Activated naive CD8-positive, alpha-beta T cell treated with anti-CD3 and anti-CD28 coated beads for 36 hours (primary cell): ENCODE results near the gene SLC6A16. TPM values are rescaled to one million over a fixed set of nuclear protein-coding genes. Genes with fewer than 3 reads are reported as not detected.
"Not testable (repeated sequence)": the region's sequence is repeated elsewhere in the genome, so short reads cannot be mapped to it uniquely, and the experiment has no call there.

Experiments
- DNase-seq: peaks from one replicate; pipeline ENCODE4 v3.0.0; 2021
- H3K27ac Mint-ChIP-seq: one replicate; pipeline ENCODE4 v1.8.0; 2022; ENCODE audit warnings: mild to moderate bottlenecking, moderate library complexity, mixed read lengths
- H3K27me3 Mint-ChIP-seq: one replicate; pipeline ENCODE4 v1.8.0; 2022; ENCODE audit warnings: mild to moderate bottlenecking, mixed read lengths
- H3K36me3 Mint-ChIP-seq: one replicate; pipeline ENCODE4 v1.8.0; 2021; ENCODE audit warnings: mild to moderate bottlenecking, mixed read lengths
- H3K4me1 Mint-ChIP-seq: one replicate; pipeline ENCODE4 v1.8.0; 2021; ENCODE audit warnings: mixed read lengths
- H3K4me3 Mint-ChIP-seq: one replicate; pipeline ENCODE4 v1.8.0; 2022; ENCODE audit warnings: mild to moderate bottlenecking, moderate library complexity, mixed read lengths
- H3K9me3 Mint-ChIP-seq: one replicate; pipeline ENCODE4 v1.8.0; 2022; ENCODE audit warnings: mixed read lengths
- total RNA-seq, 2 experiments: library from RNA; stranded (reverse); gene quantifications; one replicate each; pipeline ENCODE4 v1.2.3, GENCODE V29; 2021

Gene SLC6A16
- 1 to 10 TPM in 1 of 2 experiments, under 1 TPM in 1; 0.86 to 1.4 TPM for total RNA-seq

DNA sequence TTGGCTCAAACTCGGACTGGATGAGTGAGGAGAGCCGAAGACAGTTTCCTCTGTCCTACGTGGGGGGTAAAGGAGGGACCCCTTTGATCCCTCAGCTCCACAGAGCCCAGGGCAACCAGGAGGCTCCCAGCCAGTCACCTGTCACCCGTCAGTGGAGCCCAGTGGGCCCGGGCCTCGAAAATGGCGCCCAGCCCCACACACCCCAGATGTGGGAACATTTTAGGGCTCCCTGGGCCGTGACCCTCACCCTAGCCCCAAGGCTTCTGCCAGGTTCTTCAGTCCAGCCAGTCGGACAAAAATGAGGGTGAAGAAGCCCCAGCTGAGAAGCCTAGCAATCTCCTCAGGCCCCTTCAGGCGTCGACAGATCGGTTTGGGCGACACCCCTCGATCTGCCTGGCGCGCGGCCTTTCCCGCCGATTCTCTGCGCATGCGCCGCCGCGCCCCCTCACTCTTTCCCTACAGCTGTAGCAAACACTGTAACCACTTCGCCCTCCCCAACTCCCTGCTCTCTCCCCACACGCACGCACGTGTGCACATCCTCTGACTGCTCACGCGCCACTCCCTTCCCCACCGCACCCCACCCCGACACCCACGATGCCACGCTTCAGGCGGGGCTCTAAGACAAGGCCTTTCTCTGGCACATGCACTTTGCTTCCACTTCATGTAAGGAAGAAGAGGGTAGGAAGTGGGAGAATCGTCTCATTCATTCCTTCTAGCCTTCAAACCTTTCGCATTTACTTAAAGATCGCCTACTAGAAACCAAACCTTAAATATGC lies at the start of gene SLC6A16:
SLC6A16 (minus strand) TSS at position 391 of the 776 bp plus-strand sequence. CDS start 13,844 bp downstream, outside the sequence.
- peaks cover 22% of the 10 kb centered on the region for H3K36me3 Mint-ChIP-seq
- H3K9me3 Mint-ChIP-seq = peaks cover 6% of the 10 kb centered on the region
- no peak within 1 kb of the TSS for H3K27ac Mint-ChIP-seq
- H3K4me3 Mint-ChIP-seq = no peak within 1 kb of the TSS
- peaks cover 22% of the 10 kb centered on the region for H3K4me1 Mint-ChIP-seq
- H3K27me3 Mint-ChIP-seq = no peaks in the 10 kb centered on the region
- no peak for DNase-seq

DNA sequence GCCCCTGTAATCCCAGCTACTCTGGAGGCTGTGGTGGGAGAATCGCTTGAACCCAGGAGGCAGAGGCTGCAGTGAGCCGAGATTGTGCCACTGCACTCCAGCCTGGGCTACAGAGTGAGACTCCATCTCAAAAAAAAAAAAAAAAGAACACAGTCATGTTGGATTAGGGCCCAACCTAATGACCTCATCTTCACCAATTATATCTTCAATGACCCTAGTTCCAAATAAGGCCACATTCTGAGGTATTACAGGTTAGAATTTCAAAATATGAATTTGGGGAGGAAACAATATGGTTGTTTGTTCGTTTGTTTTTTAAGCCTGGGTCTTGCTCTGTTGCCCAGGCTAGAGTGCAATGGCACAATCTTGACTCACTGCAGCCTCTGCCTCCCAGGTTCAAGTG lies 48.2 kb upstream of the SLC6A16 start:
- H3K4me3 Mint-ChIP-seq, H3K9me3 Mint-ChIP-seq, H3K27me3 Mint-ChIP-seq, H3K4me1 Mint-ChIP-seq, DNase-seq, H3K36me3 Mint-ChIP-seq, H3K27ac Mint-ChIP-seq: not testable (repeated sequence)

DNA sequence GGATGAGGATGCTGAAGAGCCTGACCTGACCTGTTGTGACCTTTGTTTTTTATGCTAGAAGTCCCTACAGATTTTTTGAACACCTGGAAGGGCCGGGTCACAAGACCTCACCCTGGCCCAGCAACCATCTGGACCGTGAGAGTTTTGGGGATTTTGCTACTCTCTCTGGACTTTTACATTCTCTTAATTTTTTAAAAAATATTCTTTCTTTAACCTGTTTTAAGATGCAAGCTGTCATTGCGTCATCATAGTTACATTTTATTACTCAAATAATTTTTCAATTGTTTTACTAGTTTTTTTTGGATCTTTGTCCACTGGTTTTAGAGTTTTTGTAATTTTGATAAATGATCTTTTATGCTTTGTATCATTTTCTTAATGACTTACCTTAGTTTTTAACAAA lies 46.2 kb upstream of the SLC6A16 start:
- DNase-seq = no peak
- Mint-ChIP-seq H3K27me3 (peaks cover 8% of the 10 kb centered on the region), H3K36me3 (peaks cover 3% of the 10 kb centered on the region), H3K4me1 (no peaks in the 10 kb centered on the region), H3K9me3 (no peaks in the 10 kb centered on the region), H3K4me3 (no peak overlapping the region), H3K27ac (no peak overlapping the region)

DNA sequence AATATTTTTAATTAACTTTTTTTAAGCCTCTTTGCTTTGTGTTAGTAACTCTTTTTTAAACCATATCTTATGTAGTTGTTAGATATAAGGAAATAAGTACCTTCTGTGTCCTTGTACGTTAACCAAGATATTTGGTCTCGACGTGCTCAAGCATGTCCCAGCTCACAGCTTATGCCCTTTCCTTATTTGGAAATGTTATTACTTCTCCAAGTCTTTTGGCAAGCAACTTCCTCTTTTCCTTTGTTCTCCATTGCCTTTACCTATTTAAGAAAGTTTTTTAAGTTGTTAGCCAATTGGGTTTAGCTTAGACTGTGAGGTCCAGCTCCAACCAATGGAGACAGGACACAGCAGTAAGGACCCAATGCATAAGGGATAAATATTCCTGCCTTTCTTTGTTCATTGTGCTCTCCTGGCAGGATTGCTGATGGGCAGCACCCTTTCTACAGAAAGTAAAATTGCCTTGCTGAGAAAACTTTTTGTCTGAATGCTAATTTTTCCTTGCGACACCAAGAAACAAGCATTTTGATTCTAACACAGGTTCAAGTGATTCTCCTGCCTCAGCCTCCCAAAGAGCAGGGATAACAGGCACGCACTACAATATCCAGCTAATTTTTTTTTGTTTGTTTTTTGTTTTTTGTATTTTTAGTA lies 43.8 kb upstream of the SLC6A16 start:
- peaks cover 7% of the 10 kb centered on the region for H3K27me3 Mint-ChIP-seq
- H3K36me3 Mint-ChIP-seq = peaks cover 3% of the 10 kb centered on the region
- no peak overlapping the region for H3K27ac Mint-ChIP-seq
- H3K4me3 Mint-ChIP-seq = no peak overlapping the region
- peaks cover 2% of the 10 kb centered on the region for H3K4me1 Mint-ChIP-seq
- no peaks in the 10 kb centered on the region for H3K9me3 Mint-ChIP-seq
- no peak for DNase-seq

DNA sequence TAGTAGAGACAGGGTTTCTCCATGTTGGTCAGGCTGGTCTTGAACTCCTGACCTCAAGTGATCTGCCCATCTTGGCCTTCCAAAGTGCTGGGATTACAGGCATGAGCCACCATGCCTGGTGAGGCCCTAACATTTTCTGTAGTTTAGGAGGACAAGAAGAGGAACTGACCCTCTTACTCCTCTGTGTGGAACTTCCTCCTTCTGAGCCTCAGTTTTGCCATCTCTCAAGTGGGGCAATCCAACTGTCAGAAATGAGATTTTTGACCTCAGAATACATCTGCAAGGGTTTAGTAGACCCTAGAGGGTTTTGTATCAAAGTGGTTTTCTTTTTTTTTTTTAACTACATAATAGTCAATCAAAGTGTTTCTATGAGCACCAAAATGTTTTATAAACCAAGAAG lies 41.1 kb upstream of the SLC6A16 start:
- H3K4me1 Mint-ChIP-seq = peaks cover 5% of the 10 kb centered on the region
- no peak for DNase-seq
- H3K36me3 Mint-ChIP-seq = peaks cover 3% of the 10 kb centered on the region
- no peak overlapping the region for H3K4me3 Mint-ChIP-seq
- peaks cover 7% of the 10 kb centered on the region for H3K27me3 Mint-ChIP-seq
- H3K9me3 Mint-ChIP-seq = no peaks in the 10 kb centered on the region
- no peak overlapping the region for H3K27ac Mint-ChIP-seq

DNA sequence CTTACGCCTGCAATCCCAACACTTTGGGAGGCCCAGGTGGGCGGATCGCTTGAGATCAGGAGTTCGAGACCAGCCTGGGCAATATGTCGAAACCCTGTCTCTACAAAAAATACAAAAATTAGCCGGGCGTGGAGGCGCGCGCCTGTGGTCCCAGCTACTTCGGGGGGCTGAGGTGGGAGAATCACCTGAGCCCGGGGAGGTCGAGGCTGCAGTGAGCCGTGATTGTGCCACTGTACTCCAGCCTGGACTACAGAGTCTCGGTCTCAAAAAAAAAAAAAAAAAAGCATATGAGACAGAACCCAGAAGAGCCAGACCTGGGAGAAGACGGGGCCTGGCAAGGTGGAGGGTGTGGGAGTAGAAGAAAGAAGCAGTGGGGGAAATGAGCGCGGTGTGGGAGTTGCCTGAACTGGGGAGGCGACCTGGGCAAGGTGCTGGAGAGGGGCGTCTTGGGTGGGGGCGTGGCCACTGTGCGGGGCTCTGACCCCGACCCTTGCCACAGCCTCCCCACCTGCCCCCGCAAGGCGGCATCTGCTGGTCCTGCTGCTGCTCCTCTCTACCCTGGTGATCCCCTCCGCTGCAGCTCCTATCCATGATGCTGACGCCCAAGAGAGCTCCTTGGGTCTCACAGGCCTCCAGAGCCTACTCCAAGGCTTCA lies 39.2 kb upstream of the SLC6A16 start:
- H3K36me3 Mint-ChIP-seq = no peaks in the 10 kb centered on the region
- H3K4me1 Mint-ChIP-seq = peaks cover 6% of the 10 kb centered on the region
- peak overlapping the region; percentile 25 for H3K4me3 Mint-ChIP-seq
- no peaks in the 10 kb centered on the region for H3K9me3 Mint-ChIP-seq
- peaks cover 7% of the 10 kb centered on the region for H3K27me3 Mint-ChIP-seq
- no peak for DNase-seq
- no peak overlapping the region for H3K27ac Mint-ChIP-seq

DNA sequence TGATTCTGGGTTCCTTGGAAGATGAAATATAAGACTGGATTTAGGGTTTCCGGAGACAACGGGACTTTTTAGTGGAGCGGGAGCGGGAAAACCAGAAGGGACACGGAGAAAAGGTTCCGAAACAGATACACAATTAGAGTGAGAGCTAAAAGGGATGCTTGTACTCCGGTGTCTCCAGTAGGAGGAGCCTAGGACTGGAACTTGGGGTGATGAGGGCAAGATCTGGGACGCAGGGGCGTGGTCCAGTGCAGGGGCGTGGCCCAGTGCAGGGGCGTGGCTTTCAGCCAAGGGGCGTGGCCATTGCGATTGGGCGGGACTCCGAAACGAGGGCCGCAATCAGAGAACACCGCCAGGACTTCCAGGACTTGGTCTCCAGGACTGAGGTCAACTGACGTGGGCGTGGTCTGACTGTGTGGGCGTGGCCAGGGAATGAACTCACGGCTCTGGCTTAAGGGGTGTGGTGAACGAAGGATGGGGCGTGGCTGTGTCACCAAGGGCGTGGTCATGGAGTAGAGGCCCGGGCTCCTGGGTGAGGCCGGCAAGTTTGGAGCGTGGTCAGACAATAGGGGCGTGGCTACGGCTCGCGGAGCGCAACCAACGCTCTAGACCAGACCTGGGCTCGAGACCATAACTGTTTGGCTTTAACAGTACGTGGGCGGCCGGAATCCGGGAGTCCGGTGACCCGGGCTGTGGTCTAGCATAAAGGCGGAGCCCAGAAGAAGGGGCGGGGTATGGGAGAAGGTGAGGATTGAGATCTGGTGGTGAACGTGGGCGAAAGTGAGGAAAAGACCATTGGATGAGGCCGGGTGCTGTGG lies 38.5 kb upstream of the SLC6A16 start, which contains the start of gene DKKL1:
DKKL1 (plus strand) TSS at position 610 of the 815 bp plus-strand sequence; CDS start at position 732, 122 bp downstream.
- H3K9me3 Mint-ChIP-seq = no peaks in the 10 kb centered on the region
- no peaks in the 10 kb centered on the region for H3K36me3 Mint-ChIP-seq
- peaks cover 7% of the 10 kb centered on the region for H3K27me3 Mint-ChIP-seq
- DNase-seq = peak; percentile 81
- peaks cover 6% of the 10 kb centered on the region for H3K4me1 Mint-ChIP-seq
- H3K27ac Mint-ChIP-seq = no peak within 1 kb of the TSS
- H3K4me3 Mint-ChIP-seq = peak within 1 kb of the TSS; percentile 25

DNA sequence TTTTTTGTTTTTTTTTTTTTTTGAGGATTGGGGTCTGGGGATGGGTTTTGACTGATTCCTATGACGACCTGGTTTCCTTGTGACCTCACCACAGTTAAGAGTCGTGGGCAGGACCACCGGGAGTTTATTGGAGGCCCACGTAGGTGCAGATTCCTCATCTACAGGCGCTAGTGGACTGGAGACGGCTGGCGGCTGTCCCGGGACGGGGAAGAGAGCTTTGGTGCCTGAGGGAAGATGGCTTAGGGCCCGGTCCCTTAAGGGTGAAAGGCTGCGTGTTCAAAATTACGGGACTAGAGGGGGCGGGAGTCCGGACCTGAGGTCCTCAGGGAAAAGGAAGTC lies 37.9 kb upstream of the SLC6A16 start:
- H3K4me3 Mint-ChIP-seq = no peak overlapping the region
- peaks cover 6% of the 10 kb centered on the region for H3K4me1 Mint-ChIP-seq
- H3K27ac Mint-ChIP-seq = no peak overlapping the region
- no peaks in the 10 kb centered on the region for H3K9me3 Mint-ChIP-seq
- DNase-seq = no peak
- peaks cover 7% of the 10 kb centered on the region for H3K27me3 Mint-ChIP-seq
- no peaks in the 10 kb centered on the region for H3K36me3 Mint-ChIP-seq

DNA sequence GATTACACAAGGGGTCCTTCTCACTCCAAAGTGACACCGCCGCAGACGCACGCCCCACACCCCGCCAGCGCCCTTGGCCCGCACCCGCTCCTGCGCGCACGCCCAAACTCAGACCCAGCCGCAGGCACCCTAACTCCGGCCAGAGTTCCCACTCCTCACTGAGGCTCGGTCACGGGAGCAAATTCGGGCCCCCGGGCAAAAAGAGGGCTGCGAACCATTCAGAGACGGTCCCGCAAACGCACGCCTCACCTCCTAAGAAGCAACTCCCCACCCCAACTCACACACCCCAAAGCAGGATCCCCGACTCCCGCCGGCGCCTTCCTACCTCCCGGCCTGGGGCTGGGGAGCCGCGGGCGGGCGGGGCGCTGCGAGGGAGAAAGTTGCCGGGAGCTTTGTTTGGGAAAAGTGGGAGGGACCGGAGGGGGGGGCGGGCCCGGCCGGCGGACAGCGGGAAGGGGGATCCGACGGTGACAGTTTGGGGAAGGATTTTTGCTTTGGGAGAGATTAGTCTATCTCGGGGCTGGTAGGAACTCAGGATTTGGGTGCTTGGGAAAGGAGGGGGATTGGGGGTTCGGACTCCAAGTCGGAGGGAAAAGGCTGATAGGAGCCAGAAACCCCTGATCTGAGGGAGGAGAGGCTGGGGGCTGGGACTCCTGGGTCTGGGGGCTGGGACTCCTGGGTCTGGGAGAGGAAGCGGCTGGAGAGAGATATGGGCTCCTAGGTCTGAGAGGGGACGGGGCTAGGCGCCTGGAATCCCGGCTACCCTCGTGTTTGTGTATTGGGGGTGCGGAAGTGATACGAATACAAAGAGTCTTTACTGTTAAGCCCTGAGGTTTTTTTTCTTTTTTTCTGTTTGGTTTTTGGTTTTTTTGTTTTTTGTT lies 37.3 kb upstream of the SLC6A16 start, which contains the start of gene TEAD2:
TEAD2 (minus strand) TSS at position 369 of the 881 bp plus-strand sequence. CDS start 2,341 bp downstream, outside the sequence.
- Mint-ChIP-seq H3K9me3 (no peaks in the 10 kb centered on the region), H3K4me1 (peaks cover 6% of the 10 kb centered on the region), H3K27me3 (peaks cover 7% of the 10 kb centered on the region), H3K4me3 (peak within 1 kb of the TSS; percentile 53), H3K36me3 (no peaks in the 10 kb centered on the region), H3K27ac (no peak within 1 kb of the TSS)
- DNase-seq = no peak

DNA sequence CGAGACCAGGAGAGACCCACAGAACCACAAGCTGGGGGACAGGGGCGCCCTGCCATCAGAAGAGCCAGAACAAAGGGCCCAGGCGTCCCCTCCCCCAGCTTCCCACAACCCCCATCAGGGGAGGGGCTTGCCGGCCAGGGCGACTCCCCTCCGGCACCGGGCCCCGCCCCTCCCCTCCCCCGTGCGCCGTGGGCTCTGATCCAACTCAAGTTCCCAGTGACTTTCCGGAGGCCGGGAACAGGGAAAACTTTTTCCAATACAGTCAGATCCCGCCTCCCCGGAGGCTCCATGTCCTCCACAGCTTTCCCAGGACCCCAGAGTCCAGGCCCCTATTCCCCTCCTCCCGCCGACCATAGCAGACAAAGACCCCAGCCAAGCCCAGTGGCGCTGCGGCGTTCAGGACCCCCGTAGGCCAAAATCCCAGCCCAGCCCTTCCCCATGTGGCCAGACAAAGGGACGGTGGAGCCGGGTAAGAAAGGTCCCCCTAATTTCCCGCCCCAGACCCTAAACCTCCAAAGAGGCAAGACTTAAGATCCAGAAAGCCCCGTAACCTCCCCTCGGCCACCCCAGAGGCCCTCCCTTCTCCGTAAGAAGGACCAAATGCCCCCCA lies 36.6 kb upstream of the SLC6A16 start:
- Mint-ChIP-seq H3K4me1 (peaks cover 6% of the 10 kb centered on the region), H3K4me3 (peak overlapping the region; percentile 53), H3K9me3 (no peaks in the 10 kb centered on the region), H3K36me3 (no peaks in the 10 kb centered on the region), H3K27ac (no peak overlapping the region), H3K27me3 (peaks cover 6% of the 10 kb centered on the region)
- DNase-seq = no peak

DNA sequence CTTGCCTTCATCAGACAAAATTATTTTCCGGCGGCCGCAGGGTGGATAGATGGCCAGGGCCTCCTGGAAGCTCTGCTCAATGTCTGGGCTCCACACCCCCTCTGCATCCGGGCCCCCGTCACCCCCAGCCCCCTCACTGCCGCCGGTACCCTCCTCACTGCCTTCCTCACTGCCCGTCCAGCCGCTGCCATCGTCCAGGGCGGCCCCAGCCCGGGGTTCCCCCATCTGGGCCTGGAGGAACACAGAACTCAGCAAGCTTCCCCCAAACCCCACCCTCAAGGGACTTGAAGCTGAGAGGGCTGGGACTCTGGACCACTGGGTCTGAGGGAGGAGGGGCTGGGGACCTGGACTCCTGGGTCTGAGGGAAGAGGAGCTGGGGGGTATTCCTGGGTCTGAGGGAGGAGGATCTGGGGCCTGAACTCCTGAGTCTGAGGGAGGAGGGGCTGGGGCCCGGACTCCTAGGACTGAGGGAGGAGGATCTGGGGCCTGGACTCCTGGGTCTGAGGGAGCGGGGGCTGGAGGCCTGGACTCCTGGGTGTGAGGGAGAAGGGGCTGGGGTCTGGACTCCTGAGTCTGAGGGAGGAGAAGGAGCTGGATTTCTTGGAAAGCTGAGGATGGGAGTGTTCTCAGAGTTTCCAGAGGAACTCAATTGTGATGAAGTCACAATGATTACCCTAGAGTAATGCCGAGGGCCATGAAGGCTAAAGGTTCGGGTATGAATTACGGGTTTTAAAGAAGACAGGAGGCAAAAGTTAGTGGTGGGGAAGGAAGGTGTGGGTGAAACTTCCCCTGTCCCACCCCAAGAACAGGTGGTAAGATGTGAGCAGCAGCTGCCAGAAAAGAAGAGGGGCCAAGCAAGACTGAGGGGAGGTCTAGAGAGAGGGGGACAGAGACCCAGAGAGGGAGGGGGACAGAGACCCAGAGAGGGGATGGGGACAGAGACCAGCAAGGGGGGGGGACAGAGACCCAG lies 35.1 kb upstream of the SLC6A16 start:
- Mint-ChIP-seq H3K9me3 (no peaks in the 10 kb centered on the region), H3K36me3 (no peaks in the 10 kb centered on the region), H3K4me1 (peaks cover 16% of the 10 kb centered on the region), H3K27ac (peak overlapping the region; percentile 30), H3K27me3 (peaks cover 11% of the 10 kb centered on the region), H3K4me3 (no peak overlapping the region)
- no peak for DNase-seq

DNA sequence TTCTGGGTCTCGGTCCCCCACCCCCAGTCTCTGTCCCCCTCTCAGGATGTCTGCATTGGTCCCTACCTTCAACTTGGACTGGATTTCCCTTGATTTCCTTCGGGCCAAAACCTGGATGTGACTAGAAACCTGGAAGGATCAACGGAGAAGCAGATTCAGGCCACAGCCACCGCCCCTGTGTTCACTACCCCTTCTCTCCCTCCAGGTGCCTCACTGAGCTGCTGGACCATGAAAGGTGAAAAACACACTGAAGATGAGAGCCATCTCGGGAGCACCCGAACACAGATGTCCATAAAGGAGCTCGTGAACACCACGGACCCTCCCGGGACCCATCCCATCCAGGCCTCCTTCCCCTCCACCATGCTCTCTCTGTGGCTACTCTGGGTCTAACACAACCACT lies 32.2 kb upstream of the SLC6A16 start:
- Mint-ChIP-seq H3K27ac (no peak overlapping the region), H3K4me1 (peaks cover 14% of the 10 kb centered on the region), H3K4me3 (no peak overlapping the region), H3K27me3 (peaks cover 11% of the 10 kb centered on the region), H3K9me3 (no peaks in the 10 kb centered on the region), H3K36me3 (no peaks in the 10 kb centered on the region)
- no peak for DNase-seq

DNA sequence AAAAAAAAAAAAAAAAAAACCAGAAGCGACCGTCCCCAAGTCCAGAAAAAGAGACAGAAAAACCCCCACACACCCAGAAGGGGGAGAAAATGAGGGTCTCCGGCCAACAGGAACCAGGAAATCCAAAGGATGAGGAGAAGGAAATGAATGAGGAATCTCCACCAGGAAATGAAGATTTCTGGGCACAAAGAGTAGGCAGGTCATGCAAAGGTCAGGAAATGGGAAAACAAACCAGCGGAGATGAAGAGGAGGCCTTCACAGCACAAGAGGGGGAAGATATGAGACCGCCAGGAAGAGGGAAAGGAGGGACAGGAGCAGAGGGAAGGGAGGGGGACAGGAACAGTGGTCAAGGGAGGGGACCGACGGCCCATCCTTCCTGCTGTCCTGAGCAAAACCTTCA lies 31.4 kb upstream of the SLC6A16 start:
- Mint-ChIP-seq H3K4me1 (peaks cover 12% of the 10 kb centered on the region), H3K27me3 (peaks cover 11% of the 10 kb centered on the region), H3K36me3 (no peaks in the 10 kb centered on the region), H3K27ac (no peak overlapping the region), H3K4me3 (no peak overlapping the region), H3K9me3 (no peaks in the 10 kb centered on the region)
- no peak for DNase-seq
